DMS79 (cell line): Measurements from ENCODE around the gene SIX3.

Source experiments
- DNase-seq: peaks from one replicate; lab custom pipeline; 2025; lab: John Stamatoyannopoulos, UW

Gene SIX3

DNA sequence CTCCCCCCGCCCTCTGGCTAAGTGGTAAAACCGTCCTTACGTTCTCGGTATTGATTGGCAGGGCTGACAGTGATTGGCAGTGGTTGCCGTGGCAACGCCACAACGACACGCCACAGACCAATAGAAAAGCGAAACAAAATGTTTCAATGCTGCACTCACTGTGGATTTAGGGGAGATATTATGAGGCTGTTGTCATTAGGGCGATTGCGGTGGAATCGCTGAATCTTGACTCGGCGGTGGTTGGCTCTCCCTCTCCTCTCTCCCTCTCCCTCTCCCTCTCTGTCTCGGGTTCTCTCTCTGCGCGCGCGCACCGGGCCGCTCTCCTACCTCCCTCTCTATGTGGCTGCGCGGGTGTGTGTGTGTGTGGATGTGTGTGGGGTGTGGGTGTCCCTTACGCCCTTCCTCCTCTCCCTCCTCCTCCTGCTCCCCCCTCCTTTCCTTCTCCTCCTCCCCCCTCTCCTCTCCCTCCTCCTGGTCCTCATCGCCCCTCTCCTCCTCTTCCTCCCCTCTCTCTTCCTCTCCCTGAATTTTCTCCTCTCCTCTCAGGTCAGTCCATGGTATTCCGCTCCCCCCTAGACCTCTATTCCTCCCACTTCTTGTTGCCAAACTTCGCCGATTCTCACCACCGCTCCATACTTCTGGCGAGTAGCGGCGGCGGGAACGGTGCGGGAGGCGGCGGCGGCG is at the start of gene SIX3:
TSS of gene SIX3 (plus strand) at position 152 of the 684 bp plus-strand sequence. CDS start at position 555, 403 bp downstream.
- no peak for DNase-seq

DNA sequence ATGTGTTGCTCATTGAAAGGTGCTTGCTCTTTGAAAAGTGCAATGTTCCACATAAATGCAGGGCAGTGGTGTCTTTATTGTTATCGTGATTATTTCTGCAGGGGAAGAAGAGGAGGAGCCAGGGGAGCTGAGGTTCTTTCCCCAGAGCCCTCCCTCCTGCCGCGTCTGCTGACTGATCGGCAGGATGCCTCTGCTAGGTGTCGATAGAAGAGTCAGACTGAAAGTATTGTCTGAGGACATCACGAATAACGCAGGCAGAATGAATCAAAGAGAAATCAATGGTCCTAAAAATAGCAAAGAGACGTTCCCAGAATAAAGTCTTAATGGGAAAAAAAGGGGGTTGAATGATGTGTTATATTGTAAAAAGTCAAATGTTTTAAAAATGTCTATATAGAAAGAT is 47.4 kb upstream of the SIX3 start:
- DNase-seq = no peak

DNA sequence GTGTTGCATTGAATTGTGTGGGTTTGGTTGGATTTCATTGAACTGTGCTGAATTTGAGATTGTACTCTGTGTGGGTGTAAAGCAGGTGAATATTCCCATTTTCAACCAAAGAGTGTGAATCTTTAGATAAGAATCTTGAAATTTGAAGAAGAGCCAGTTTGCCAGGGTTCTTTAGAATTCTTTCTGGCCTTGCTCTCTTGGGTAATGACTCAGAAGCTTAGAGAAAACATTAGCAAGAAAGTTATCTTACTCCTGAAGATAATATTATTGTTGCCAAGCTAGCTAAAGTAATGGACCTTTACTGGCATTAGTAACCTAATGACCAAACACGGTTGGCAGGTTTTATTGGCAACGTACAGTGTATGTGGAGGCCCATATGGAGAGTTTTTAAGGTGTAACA is 46.4 kb upstream of the SIX3 start:
- no peak for DNase-seq

DNA sequence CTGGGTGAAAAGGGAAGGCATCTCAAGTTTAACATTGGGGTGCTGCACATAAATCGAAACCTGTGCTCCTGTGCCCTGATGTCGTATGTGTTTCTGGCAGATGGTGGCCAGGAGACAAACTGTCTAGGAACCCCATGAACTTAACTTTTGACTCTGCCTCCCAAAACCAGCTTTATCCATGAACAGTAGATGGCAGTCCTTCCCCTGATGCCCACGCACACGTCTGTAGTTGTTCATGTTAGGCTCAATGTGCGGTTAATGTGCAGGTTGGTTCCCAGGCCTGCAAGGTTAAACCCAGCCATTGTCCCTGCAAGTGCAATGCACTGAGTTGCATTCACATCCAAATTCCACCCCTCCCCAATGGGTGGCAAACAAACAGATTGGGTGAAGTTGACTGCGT is 44.1 kb upstream of the SIX3 start:
- no peak for DNase-seq

DNA sequence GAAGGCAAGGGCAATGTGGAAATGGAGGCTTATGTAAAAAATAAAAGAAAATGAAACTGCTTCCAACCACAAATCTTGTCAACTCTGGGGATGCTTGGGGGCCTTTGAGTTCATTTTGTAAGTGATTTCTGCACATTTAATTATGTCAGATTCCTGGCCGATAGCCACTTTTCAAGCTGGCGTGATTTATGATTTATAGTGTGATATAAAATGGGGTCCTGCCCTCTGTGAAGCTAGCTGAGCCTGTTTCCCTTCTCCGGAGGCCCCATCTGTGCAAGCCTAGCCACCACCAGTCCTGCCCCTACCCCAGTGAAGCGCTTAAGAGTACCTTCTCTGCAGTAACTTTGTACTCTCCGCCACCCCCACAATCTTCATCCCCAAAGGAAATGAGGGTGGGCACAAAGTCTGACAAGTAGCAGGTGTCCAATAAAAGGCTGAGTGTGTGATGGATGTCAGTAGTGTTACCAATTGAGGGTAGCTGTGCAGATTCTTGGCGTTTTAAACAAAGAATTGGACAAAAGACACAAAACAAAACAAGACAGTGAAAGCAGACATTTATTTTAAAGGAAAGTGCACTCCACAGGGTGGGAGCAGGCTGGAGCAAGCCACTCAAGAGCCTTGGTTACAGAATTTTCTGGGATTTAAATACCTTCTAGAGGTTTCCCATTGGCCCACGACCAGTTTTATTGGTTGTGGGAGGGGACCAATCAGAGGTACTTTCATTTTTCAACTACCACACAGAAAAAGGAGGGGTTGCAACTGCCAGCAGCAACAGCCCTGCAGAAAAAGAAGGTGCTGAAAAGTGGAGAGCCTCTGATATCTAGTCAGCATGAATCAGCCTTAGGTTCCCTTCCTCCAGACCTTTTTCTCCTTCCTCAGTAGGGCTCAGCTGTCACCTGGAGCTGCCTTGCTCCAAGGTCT is 39.0 kb upstream of the SIX3 start:
- no peak for DNase-seq

DNA sequence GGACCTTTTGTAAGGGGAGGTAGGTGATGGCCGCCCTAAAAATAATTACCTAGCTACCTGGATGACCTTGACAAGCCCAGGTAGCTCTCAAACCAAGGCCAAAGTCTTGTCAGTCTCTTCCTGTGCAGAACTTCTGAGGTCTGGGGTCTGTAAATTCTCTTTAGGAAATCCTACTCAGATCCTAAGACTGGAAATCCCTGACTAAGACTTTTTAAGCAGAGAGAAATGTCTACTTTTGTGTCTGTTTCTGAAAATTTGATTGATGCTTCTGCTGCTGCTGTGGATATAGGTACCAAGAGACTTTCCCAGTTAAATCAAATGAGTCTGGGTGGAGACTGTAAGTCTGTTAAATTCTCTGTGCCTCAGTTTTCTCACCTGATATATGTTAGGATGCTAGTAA is 36.9 kb upstream of the SIX3 start:
- DNase-seq = no peak

DNA sequence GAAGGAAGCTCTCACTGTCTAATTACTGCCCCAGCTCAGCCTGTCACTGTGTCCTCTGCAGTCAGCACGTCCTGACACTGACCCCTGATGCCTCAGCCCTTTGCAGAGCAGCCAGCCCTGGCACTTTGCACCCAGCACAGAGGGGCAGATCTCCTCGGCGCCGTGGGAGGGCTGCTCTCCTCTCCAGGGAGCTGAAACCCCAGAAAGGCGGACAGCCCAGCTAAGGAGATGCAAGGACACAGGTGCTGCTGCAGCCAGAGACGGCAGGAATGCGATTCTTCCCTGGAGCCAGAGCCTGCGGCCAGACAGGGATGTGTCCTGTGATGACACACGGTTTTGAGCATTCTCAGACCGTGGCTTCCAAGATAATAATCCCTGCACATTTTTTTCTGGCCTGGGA is 34.5 kb upstream of the SIX3 start:
- DNase-seq = no peak

DNA sequence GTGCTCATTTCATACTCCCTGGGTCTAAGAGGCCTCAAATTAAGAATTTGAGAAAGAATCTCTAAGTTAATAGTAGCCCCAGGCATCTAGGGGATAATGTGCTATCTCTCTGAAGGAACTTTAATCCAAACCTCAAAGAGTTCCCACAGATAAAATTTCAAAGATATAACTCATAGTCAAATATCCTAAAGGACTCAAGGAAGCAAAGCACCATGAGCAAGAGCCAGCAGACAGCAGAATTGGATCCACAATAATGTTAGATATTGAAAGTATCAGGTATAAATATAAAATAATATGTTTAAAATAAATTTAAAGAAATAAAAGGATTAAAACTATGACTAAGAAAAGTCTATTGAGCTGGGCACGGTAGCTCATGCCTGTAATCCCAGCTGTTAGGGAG is 31.7 kb upstream of the SIX3 start:
- DNase-seq = no peak

DNA sequence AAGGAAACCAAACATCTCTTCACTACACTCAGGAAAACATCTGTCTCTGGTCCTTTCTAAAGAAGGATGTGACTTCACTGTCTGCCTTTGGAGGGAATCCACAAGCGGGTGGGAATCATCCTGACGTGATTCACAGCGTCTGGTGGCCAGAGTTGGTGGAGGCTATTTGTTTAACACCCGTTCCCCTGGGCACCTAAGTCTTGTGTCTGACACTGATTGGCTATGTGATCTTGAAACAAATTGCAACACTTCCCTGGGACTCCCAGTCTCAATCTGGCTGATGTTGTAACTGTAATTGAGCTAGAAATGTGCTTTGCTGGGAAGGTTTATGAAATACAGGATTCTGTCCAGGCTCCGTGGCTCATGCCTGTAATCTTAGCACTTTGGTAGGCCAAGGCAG is 28.8 kb upstream of the SIX3 start:
- no peak for DNase-seq

DNA sequence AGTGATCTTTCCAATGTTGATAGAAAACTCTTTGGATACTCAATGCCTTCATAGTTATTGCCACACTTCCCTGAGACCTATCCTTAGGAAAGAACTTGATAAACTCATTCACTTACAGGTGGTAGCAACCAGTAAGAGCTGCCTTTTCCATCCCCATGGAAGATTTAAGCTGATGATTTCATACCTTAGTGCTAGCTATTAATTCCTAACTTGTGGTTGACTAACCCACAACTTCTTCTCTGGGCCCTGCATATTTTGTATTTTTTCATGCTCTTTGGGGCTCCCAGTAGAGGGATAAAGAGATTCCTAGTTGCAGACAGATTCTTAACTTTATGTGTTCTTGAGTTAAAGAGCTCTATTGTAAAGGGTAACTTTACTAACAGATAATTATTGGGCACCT is 25.2 kb upstream of the SIX3 start:
- DNase-seq = no peak

DNA sequence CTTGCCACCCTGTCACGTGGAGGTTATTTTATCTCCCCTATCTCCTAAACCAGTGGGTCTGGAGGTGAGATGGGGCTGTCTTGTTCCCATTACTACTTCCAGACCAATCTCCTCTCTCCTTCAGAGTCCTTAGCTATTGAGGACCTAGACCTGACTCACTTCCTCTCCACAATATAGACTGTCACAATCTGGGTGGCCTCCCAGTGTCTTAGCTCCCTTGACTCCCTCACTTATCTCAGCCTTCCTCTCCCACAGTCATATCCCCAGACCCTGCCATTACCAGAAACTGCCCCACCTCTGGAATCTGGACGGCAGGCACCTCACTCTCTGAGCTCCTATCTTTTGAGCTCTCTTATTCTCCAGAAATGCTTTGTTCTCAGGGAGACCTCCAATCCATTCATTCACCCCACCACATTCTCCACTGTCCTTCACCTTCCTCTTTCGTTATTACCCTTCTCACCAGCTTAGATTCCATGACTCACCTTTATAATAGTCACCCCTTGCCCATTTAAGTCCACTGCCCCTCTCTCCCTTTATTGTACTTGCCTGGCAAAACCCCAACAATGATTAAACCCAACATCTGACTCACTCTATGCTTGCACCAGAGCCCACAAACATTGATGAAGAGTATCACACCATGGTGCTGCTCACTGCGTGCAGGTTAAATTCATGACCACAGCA is 23.3 kb upstream of the SIX3 start:
- DNase-seq = no peak

DNA sequence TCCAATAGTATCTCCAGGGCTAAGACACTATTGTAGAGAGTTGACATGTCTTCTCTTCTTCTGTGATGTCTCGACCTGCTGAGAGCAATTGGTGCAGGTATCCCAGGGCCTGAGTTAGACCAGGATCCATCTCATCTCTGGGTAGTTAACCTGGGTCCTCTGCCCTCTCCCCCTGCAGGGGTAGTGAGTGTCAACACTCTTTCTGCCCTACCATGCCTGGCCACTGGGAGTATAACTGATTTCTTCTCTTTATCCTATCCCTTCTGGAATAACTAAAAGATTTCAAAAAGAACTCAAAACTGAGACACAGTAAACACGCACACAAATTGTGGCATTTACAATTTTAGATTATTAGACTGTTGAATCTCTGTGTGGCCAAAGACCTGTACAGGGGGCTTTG is 20.8 kb upstream of the SIX3 start:
- no peak for DNase-seq

DNA sequence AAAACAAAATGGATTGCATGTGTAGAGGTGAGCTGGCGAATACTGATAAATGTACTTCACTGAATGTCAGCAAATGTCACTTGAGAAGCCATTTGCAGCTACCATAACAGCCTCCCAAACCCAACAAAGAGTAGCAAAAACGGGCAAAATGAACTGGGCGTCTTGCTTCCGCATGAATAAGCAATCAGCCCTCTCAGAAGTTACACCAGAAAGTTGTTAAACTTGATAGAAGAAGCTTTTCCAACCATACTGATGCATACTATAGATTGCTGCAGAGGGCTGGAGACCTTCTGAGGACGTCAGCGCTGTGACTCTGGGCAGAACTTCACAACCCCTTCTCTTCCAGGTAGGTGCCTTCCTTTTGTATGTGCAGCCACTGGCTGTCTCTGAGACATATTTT is 18.7 kb upstream of the SIX3 start:
- DNase-seq = no peak

DNA sequence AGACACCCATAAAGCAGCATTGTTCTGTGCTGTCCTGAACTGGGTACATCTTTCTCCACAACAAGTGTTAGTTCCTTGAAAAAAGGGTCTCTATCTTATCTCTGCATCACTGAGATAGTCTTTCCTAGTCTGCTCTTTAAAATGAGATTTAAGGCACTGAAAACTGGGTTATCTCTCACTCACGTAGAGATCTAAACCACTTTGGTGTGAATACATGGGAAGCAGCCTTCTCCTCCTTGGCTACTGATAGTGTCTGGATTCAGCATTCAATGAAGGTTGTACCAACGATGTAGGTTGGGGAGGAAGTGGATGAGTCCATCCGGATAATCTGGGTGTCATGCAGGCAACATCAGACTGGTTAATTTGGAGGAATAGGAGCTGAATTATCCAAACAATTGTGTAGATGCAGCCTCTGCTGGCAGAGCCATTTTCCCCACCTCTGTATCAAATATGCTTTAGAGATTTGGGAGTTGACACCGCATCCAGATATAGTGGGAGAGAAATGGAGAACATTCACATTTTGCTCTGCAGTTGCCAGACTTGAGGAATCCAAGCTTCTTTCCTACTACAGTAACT is 15.9 kb upstream of the SIX3 start:
- no peak for DNase-seq

DNA sequence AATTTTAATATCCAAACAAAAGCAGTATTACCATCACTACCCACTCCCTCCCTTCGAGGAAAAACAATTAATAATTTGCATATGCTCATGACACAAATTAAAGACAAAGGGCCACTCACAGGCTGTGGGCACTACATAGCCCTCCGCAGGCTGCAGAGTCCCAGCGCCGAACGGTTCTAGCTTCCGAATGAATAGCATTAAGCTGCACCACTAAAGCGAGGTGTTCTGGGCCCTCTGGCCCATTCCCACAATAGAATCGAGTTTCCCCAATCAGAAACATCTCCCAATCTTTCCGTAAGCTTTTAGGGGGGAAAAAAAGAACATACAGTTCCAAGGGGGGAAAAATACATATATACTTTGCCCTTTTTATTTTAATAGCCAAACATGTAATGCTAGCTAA is 14.5 kb upstream of the SIX3 start:
- DNase-seq = no peak

DNA sequence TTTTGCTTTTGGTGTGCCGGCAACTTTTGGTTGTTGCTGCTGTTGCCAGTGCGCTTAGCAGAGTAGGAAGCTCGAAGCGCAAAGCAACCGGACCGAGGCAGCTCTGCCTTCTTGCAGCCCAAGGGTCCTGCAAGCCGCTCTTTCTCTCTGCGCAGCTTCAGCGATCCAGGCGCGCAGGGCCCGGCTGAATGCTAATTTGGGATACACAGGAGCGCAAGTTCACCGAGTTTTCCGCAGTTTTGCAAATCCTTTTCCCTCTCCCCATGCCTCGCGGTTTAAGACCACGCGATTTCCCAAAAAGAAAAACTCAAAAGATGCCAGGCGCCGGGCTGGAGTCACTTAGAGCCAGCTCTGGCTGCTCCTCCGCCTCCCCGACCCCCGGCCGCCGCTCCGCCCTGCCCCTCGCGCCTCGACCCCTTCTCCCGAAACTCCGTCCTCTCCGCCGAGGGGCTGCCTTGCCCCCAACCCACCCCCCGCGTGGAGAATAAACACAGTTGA is 13.5 kb upstream of the SIX3 start:
- no peak for DNase-seq

DNA sequence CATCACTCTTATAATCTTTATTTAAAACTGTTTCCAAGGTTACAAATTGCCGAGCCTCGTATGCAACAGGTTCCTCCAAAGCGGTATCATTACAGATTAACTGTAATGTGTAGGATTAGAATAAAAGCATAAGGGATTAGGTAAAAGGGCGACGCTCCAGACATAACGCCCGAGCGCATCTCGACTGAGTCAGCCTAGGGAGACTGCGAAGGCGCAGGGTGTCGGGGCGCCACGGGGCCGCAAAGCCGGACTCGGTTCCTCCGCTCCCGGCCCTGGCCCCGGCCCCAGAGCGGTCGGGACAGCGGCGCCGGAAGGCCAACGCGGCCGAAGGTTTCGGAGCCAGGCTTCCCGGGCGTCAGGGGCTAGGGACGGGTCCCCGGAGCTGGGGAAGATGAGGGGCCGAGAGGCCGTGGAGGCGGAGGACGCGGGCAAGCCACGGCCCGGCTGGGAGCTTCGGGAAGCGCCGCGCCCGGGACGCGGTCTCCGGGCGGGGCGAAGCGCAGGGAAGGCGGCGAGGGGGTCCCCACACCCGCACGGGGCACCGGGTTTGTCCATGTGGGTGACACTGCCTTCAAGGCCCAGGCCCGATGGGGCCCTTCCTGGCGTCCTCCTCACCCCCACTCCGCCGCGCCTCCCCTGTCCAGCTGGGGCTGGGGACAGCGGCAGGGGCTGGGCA is 12.9 kb upstream of the SIX3 start:
- DNase-seq = no peak

DNA sequence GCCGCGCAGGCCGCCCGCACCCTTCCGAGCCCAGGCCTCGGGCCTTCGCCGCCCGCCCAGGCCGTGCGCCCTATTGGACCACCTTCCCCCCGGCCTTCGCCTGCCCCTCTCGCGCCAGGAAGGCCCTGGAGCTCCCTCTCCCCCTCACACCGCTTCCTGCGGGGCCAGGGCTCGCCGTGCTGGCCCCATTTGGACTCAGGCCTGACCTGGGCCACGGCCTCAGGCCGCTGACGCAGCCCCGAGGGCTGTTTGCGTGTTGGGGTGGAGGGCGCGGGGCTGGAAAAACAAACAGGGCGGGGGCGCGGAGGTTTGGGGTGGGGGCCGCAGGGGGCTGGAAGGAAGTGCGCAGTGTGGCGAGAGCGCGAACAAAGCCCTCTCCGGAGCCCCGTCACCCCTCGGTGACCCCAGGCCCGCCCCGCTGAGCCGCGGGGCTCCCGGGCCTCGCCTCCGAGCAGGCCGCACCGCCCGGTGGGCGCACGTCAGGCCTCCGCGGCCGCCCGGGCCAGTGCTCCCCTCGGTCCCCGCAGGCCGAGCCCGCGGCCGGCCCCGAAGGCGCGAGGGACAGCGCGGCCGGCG is 12.3 kb upstream of the SIX3 start:
- DNase-seq = no peak

DNA sequence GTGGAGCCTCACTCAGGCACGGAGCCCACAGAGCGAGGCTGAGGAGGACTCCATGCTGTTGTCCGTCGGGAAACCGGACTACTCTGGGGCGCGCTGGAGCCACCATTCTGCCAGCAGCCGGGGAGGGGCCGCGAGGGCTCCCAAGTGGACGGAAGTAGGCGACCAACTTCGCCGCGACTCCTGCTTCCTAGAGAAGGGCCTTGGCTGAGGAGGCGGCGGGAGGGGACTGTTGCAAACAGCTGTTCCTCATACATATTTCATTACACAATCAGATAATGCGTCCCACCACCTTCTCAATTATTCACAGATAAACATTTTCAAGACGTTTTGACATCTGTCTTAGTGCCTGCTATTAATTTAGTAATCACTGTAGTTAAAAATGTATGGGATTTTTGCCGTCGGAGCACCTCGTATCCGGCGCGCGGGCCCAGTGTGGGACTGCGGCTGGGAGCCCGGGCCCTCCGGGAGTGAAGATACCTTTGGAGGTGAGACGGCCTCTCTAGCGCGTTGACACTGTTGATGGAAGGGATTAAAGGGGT is 11.7 kb upstream of the SIX3 start:
- no peak for DNase-seq

DNA sequence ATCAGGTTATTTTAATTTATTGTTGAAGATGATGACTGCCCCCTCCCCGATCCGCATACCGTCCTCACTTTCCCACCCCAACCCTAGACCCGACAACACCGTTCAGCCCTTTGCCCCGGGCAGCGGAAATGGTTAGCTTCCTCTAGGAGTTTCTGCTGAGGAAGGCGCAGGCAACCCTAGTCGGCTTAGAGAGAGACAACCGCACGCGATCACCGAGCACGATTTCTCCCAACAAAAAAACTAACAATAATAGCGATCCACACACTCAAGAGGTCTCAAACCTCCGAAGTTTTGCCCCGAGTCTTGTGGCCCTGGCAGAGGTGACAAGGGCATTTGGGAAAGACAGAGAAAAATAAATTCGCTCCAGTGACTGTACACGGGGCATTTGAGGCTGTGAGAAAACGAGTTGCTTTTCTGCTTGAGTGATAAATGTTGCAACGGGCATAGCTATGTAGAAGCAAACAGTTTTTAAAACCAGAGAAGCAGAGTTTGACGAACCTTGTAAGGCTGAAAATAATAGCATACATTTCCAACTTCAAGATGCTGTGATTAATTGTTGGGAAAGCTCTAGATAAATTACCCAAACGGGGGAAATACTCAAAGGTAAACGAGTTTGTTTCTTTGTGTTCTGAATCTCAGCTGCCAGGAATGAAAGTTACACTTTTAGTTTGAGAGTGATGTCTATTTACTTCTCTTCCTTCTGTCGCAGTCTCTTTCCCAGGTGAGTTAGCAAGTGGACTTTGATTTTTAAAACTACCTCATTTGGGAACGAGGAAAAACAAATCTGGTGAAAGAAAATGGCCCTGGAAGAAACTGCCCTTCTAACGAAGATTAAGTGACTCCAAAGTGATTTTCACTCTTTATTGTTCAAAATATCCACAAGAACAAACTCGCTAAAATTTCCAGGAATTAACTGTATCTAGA is 11.0 kb upstream of the SIX3 start:
- no peak for DNase-seq
